IPS DF 19.7 (cell line): ENCODE data around the gene TMEM196.
"Not testable (repeated sequence)": the region's sequence is repeated elsewhere in the genome, so short reads cannot be mapped to it uniquely, and the experiment has no call there.

Source experiments
- DNase-seq: peaks from one replicate; pipeline ENCODE4 v3.0.0-alpha.2; 2013; ENCODE audit warnings: low read depth, low spot score

TMEM196 gene

GRCh38 chr7:19707240-19707639, 66.2 kb downstream of the TMEM196 start:
- DNase-seq, result no peak

DNA sequence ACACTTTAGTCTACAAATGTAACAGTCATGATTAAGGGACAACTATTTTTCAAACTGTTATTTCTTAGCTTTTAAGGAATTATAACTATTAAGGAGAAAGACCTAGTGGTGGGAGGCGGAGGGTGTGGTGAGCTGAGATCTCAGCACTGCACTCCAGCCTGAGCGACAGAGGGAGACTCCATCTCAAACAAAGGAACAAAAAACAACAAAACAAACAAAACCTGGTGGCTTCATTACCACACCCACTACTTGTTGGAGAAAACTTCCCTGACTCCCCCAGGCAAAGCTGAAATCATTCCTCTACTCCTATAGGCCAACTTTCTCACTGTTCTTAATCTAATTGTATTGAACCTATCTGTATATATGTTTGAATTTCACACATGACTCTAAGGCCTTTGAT, 67.8 kb downstream of the TMEM196 start:
- DNase-seq, result no peak

DNA sequence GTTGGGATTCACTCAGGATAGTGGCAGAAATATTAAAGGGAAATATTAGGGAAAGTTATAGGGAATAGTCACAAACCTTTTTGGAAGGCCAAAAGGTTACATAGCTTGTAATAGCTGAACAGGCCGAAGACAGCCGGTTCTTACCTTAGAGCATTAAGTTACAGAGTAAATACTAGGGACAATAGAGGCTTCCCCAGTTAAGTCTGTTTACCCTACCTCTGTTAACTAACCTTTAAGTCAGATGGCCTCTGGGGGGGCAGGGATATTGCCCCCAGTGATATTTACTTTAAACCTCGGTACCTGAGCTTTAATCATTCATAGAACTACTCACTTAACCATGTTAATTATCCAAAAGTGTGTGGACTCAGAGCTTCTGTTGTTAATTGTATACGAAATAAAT, 71.9 kb downstream of the TMEM196 start:
- no peak for DNase-seq

- no peak for DNase-seq
These were observed 72.5 kb downstream of the TMEM196 start for GRCh38 chr7:19700936-19701335.

DNA sequence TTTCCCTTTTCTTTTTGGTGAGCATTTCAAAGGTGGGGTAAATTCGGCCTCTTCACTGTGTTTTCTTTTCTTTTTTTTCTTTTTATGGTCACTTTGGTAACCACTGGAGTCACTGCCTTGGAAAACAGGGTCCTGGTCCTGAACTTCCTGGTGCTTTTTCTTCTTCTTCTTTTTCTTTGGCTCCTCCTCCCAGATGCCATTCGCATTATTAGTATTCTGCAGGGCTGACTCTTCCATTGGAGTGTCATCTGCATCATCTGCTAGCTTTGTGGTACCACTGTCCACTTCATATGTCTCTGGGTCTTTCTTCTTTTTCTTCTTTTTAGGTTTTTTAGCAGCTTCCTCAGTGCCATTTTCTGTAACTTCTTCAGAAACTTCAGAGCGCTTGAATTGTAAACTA, 75.1 kb downstream of the TMEM196 start:
- DNase-seq, result no peak

DNA sequence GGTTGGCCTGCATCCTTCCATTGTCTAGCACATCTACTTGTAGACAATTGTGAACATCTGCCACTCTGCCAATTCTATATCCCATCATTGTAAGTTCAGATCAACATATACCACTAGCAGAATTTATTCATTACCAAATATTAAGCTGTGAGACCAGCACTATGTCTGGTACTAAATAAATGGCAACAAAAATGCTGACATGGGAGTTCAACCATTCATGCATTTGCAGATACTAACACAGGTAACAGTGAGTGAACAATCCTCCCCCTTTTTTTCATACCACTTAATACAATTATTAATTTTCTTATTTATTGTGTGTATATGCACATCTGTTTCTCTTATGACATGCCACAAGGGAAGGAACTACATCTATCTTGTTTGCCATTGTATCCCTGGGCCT, 76.5 kb downstream of the TMEM196 start:
- DNase-seq, result no peak

GRCh38 chr7:19692111-19692828, 81.1 kb downstream of the TMEM196 start:
- DNase-seq, result no peak

DNA sequence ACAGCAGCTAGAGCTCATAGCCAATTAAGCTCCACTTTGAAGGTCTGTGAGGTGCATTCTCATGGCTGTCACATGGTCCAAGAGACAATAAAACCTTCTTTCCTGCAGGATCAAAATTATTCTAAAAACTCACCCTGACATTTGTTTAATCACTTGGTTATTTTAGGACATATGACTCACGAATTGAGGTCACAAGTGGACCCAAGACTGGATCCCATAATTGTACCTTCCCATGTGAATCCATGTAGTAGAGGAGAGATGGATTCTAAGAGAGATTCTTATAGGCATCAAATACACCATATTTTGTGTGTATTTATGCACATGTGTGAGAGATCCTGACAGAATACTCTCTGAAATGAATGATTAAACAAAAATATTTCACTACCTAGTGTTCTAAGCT, 82.7 kb downstream of the TMEM196 start:
- no peak for DNase-seq

GRCh38 chr7:19689130-19689529, 84.3 kb downstream of the TMEM196 start:
- not testable (repeated sequence) for DNase-seq

GRCh38 chr7:19681596-19681995, 91.8 kb downstream of the TMEM196 start:
- no peak for DNase-seq

GRCh38 chr7:19677180-19677579, 96.2 kb downstream of the TMEM196 start:
- DNase-seq, result no peak

- DNase-seq, result no peak
These were observed 97.6 kb downstream of the TMEM196 start for GRCh38 chr7:19675816-19676215.

DNA sequence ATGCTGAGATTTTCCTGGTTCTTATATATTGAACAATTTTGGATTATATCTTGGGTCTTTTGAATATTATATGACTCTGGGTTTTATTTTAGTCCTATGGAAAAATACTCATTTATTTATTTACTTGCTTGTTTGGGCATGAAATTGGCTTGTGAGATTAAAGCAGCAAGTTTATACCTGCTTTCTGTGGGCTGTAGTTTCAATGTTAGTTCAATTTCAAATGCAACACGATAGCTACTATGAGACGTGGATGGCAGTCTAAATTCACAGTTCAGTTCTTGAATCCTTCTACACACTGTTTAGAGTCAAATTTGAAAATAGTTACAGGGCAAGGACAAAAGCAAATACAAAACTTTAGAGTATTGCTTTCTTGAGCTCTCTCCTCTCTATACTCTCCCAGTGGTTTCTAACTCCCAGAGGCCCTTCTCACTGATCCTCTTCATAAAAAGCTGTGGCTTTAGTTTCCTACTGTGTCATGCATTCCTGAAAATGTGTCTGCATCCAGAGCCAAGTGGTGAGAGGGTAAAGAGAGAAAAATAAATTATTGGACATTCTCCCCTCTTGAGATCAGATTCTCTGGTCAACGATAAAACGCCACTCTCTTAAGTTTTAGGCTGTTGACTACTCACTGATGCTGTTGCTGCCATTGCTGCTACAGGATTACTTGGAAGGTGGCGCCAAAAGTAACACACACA, 99.0 kb downstream of the TMEM196 start:
- DNase-seq, result no peak

DNA sequence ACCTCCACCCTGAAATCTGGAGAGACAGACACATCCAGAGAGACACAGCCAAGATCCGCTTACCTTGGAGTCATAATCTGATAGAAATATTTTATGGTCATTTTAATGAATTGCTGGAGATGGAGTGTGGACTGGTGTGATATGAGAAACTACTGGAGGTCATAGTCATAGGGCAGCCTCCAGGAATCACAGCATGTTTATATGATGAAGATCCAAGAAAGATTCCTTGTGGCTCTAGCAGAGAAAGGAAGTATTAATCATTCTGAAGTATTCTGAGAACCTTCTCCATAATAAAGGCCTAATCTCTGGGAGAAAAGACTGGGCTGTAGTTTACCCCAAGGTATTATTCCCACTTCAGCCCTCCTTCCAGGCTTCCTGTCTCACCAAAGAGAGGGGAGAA, 102.6 kb downstream of the TMEM196 start:
- no peak for DNase-seq
